Prostate gland (tissue), 2 donors: ENCODE data around the gene SEMA5A.

Experiments
- CTCF ChIP-seq, 4 experiments: fragments of 200-600 bp in 2 of 4; fragments of 450-650 bp in 2 of 4; sonication (generic) in 2 of 4; IDR thresholded peaks; 1 replicate in 3 of 4; 2 replicates in 1 of 4; pipeline ENCODE4 v1.5.1; 2016 to 2019; ENCODE audit warnings: antibody characterized with exemption in 4 of 4, mild to moderate bottlenecking in 2 of 4, moderate library complexity in 2 of 4
- POLR2A ChIP-seq: fragments of 450-650 bp; IDR thresholded peaks from one replicate; pipeline ENCODE4 v1.6.1; 2016; ENCODE audit warnings: antibody characterized with exemption, mild to moderate bottlenecking

GRCh38 chr5:9222054-9222976, 323.6 kb downstream of the SEMA5A start:
- no peak for TF ChIP-seq CTCF (IDR thresholded peaks at IDR 0.05)
- no peak for TF ChIP-seq POLR2A
